Measurements from ENCODE around the gene SRI.
"Not testable (repeated sequence)": the region's sequence is repeated elsewhere in the genome, so short reads cannot be mapped to it uniquely, and the experiment has no call there.

SRI gene, protein sequence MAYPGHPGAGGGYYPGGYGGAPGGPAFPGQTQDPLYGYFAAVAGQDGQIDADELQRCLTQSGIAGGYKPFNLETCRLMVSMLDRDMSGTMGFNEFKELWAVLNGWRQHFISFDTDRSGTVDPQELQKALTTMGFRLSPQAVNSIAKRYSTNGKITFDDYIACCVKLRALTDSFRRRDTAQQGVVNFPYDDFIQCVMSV

DNA sequence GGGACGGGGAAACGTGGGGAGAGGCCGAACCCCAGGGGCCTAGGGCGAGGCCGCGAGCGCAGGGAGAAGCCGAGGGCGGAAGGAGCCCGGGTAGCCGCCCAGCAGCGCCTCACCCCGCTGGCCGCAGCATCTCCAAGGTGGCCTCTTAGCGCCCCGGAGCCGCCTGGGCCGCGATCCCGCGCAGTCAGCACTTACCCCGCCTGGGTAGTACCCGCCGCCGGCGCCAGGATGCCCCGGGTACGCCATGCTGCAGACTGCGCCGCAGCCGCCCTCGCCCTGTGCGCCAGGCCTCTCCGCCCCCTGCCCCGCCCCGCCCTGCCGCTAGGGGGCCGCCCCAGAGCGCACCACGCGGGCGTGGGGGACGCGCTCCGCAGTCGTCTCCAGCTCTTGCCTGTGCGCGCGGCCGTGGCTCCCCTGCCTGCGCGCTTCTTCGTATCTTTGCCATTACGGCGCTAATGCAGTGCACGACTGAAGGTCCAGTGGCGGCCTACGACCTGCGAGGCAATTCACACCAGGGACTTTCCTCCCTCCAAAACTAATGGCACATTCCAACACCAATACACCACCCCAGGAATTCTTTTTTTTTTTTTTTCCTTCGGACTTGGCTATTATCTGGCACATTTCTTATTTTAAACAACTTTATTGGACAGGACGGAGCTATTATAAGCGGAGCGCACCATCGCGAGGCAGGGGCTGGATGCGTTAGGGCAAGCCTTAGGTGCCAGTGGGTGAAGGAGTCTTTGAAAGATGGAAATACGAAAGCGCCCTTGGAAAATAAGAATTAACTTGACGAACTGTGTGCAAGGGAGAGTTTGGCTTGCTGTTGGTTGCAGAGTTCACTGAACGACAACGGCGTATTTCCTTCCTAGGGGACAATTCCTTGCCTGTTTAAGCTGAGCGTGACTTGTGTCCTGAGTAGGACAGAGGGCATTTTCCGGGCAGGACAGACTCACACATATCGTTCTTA lies at the start of gene SRI:
TSS of gene SRI (minus strand) at position 258 of the 967 bp plus-strand sequence. CDS start at position 246, 12 bp downstream.
- DNase-seq = peak; percentile 77 to 91 (median 86)

DNA sequence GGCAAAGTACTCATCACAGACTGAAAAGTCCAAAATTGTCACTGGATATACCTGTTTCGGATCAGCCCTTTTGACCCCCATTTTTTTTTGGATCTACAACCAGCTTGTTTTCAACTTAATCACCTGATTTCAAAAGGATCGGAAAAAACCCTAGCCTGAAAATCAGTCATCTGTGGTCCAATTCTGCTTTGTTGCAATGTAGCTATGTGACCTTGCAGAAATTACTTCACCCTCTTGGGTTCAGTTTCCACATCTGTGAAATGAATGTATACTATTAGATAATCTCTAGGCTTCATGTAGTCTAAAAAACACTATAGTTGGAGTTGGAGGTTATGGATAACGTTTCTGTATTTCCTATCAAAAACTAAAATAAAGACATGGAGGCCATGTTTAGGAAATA lies 49.7 kb upstream of the SRI start:
- DNase-seq = no peak

DNA sequence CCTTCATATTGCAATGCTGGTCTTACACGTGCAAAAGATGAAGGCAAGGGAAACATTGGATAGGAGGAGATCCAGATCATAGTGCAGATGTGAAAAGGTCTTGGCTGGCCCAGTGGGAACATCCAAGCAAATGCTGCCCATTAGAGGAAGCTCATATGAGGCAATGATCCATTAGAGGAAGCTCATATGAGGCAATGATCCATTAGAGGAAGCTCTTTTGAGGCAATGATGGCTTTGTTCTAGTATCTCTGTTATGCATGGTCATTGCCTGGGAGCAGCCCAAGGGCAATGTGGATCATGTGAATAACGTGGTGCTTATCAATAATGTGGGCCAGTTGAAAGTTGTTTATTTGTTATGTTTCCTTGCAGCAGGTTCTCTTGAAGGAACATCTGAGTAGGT lies 49.0 kb upstream of the SRI start:
- no peak for DNase-seq

DNA sequence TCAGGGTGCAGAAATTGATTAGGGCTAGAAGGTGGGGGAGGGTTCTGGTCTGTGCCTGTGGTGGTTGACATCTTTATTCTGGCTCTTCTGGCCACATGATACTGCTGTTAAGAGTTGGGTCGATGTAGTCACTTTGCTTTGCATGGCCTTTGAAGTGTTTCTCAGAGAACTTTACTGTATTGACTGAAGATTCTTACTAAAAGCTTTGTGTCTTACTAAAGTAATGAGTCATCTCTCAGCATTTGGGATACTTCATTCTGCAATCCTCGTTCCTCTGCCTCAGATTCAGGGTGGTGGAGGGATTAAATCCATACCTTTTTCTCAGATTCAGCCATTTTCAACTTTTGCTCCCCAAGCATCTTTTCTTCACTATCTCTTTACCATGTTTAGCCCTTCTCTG lies 48.2 kb upstream of the SRI start:
- DNase-seq = no peak

DNA sequence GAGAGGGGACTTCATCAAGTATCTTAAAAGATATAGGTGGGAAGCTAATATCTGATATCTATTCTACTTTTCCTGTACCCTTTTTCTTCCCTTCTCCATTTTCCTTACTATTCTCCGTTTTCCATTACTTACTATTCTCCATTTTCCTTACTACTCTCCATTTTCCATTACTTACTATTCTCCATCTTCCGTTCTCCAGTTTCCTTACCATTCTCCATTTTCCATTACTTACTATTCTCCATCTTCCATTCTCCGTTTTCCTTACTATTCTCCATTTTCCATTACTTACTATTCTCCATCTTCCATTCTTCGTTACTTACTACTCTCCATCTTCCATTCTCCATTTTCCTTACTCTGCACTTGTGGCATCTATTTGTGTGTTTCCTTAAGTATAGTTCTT lies 47.6 kb upstream of the SRI start:
- no peak for DNase-seq

DNA sequence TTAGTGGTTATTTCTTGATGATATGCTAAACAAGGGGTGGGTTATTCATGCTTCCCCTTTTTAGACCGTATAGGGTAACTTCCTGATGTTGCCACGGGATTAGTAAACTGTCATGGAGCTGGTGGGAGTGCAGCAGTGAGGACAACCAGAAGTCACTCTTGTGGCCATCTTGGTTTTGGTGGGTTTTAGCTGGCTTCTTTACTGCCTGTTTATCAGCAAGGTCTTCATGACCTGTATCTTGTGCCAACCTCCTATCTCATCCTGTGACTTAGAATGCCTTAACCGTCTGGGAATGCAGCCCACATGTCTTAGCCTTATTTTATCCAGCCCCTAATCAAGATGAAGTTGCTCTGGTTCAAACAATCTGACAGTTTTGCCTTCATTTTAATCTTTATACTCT lies 45.1 kb upstream of the SRI start:
- not testable (repeated sequence) for DNase-seq

DNA sequence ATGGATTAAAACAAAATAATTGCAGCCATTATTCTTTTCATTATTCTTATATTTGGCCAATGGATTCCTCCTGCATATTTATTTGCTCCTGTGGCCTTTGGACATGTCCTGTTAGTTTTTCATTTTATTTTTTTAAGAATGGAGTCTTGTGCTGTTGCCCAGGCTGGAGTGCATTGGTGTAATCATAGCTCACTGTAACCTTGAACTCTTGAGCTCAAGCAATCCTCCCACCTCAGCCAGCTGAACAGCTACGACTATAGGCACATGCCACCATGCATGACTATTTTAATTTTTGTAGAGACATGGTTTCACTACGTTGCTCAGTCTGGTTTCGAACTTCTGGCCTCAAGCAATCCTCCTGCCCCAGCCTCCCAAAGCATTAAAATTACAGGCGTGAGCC lies 42.7 kb upstream of the SRI start:
- no peak for DNase-seq

DNA sequence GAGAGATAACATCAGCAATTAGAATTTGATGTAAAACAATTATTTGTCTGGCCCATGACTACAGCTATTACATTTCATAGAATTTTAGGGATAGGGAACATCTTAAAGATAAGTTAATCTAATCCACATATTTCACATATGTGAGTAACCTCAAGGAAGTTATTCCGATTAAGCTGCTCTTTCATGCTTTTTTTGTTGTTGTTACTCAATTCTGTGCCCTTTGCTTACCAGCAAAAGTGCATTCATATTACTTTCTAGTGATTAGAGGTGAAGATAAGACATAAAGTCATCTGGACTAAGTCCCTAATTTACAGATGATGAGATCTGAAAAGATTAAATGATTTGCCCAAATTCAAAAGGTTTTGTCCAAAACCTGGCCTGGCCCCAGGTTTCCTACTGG lies 40.9 kb upstream of the SRI start:
- no peak for DNase-seq

DNA sequence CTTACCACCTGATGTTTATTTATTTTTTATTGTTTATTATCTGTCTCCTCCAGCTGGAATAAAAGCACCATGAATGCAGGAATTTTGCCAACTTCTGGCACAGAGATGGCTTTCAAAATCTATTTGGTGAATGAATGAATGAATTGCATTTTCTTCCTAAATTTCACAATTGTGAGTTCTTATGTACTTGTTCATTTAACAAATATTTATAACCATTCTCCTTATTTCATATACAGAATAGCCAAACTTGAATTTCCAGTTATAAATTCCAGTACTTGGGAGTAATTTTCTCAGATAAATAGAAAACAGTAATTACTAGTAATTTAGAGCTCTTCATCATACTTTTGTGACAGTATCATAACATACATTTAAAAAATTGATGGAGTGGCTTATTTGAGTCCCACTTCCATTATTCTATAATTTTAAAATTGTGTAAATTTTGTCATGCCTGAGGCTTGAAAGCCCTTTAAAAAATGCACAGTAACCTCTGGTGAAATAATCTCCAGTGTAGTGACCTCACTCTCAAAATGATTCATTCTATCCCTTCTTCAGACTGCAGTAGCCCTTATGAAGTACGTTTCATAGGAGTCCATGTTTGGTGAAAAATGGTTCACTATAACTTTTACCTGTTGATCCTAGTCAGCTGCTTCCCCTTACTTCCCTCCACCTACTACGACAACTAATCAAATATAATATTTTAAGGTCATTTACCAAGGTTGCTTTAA lies 40.0 kb upstream of the SRI start:
- DNase-seq = no peak

DNA sequence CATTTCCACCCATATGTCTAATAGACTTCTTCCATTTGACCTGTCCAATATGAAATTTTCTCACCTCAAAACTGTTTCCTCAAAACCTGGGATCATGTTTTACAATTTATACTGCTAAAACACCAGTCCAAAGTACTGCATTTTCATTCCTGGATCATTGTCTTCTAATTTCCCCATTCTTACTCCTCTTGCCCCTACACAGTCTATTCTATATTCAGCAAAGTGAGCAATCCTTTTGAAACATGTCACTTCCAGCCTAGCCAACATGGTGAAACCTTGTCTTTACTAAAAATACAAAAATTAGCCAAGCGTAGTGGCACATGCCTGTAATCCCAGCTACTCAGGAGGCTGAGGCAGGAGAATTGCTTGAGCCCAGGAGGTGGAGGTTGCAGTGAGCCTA lies 38.5 kb upstream of the SRI start:
- DNase-seq = not testable (repeated sequence)

DNA sequence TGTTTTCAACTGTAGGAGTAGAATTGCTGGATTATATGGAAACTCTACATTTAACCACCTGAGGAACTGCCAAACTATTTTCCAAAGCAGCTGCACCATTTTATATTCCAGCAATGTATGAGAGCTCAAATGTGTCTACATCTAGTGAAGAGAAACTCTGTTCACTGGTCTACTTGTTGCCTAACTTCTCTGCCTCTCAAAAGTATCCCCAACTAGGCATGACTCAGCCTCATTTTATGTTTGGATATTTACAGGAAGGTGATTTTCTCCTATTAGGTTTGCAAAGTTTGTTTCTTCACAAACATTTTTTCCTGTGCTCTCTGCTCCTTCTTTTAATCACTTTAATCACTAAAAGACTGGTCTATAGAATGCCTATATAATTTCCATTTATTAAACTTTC lies 37.1 kb upstream of the SRI start:
- no peak for DNase-seq

DNA sequence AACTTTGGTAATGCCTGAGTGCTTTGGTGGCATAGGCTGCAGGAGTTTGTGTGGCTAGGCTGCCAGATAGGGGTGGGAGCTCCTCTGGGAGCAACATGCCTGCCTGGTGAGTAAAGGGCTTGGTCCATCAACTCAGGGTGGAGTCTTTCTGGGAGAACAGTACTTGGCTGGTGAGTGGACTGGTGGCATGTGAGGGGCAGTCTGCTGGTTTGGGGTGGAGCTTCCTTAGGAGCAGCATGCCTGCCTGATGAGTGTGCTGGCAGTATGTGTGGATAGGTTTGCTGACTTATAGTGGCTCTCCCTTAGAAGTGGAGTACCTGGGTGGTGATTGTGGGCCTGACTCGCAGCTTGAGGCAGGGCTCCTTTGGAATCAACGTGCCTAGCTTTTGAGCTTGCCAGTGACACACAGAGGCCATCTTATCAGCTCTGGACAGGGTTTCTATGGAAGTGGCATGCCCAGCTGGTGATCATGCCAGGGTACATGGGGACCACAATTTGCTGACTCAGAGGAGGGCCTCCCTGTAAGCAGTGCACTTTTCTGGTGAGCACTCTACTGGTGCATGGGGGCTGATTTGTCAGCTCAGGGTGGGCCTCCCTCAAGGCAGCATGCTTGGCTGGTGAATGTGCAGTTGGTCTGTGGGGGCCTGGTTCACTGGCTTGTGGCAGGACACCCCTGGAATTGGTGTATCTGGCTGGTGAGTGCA lies 35.0 kb upstream of the SRI start:
- no peak for DNase-seq

DNA sequence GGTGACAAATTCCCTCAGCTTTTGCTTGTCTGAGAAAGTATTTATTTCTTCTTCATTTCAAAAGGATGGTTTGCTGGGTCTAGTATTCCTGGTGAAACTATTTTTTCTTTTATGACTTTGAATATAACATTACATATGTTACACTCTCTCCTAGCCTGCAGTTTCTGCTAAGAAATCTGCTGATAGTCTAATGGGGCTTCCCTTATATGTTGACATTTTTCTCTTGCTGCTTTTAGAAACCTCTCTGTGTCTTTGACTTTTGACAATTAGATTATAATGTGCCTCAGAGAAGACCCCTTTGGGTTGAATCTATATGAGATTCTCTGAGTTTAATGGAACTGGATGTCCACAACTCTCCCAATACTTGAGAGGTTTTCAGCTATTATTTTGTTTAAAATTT lies 33.8 kb upstream of the SRI start:
- DNase-seq = no peak

DNA sequence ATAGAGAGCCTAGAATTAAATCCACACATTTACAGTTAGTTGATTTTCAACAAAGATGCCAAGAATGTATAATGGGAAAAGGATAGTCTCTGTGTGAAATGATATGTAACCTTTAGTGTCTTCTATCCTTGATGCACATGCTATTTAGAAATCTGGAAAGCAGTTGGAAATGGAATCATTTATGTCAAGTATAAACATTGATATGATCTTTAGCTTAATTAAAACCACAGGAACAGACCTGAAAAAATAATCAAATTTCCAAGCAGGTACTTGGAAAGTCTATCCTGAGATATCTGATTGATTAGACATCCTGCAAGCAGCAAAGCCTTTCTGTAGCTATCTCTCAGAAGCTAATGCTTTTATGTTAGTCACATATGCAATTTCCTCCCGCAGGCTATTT lies 24.4 kb upstream of the SRI start:
- DNase-seq = no peak

DNA sequence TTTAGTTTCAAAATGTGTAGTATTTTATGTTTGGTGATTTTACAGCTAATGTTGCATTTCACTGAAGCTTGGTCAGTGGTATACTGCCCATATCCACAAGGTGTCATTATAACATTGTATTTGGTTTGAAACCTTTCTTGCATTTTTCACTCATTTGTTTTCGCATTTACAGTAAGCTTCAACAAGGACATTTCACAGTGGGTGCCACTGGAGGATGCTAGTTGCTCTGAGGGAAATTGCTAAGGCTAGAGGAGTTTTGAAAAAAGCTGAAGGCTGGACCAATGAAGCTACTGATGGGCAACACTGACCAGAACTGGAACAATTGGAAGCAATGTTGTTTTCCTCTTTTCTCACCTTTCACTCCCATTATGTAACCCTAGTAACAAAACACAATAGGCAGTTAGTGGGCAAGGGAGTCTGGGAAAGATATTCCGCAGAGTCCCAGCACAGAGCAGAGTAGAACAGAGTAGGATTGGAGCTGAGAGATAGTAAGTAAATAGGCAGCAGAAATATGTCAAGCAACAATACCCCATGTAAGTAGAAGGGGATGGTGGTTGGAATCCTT lies 23.6 kb upstream of the SRI start:
- DNase-seq = no peak

DNA sequence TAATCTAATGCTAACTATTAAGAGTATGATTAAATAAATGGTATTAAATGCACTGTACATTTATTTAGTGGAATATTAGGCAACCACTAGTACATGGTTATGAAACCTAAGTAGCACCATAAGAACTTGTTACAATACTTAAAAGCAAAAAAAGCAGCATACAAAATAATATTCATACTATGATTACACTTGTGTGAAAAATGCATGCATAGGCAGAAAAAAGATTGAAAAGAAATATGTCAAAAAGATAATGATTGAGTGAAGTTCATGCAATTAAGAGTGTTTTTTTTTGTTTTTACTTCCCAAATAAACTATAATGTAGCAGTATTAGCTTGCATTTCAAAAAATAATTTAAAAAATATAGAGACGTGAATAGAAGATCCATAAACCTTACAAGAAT lies 20.0 kb upstream of the SRI start:
- DNase-seq = no peak

DNA sequence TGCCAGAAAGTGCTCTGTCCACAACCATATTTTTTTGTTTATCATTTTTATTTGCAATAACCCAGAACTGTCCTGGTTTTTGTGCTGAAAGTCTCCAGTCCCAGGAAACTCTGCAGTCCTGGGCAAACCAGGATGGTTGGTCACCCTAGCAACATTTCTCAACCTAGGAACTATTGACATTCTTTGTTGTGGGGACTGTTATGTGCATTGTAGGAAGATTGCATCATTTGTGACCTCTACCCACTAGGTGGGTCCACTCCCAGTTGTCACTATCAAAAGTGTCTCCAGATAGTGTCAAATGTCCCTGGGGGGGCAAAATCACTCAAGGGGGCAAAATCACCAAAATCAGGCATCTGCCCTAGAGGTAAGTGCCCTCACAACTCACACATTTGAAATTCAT lies 14.0 kb upstream of the SRI start:
- no peak for DNase-seq

DNA sequence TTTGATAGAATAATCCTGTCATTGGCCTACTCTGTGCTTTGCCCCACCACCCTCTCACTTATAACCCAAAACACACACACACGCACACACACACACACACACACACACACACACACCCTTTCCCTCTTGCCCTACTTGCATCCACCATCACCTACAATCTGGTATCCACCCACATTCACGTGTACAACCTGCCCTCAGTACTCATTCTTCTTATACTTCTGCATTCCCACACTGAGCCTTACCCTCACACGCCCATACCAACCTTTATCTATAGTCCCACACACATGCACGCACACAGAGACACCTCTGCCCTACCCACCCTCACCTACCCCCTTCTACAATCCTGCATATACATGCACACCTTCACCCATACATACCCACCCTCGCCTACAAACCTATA lies 10.8 kb upstream of the SRI start:
- DNase-seq = no peak

DNA sequence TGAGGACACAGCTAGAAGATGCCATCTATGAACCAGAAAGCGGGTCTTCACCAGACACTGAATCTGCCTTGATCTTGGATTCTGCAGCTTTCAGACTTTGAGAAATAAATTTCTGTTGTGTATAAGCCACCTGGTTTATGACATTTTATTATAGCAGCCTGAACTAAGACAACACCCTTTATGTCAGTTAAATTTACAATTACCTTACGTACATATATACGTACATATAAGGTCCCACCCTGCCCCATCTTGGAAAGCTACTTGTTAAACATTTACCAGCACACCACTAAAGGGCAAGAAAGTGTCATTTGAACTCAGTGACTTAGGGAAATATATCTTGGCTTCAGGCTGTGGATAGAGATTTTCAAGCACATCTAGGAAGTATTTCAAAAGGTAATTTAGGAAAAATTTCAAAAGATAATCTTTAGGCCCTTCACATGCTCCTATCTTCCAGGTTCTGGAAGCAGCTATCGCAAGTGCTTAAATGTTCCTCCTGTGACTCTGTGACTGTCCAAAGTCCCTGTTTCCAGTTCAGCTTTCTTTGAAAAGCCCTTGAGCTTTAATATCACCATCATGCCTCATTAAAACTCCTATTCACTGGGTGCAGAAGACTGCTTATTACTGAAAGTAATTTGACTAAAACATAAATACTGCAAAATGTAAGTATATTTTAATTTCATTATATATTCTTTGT lies 9.6 kb upstream of the SRI start:
- DNase-seq = no peak

DNA sequence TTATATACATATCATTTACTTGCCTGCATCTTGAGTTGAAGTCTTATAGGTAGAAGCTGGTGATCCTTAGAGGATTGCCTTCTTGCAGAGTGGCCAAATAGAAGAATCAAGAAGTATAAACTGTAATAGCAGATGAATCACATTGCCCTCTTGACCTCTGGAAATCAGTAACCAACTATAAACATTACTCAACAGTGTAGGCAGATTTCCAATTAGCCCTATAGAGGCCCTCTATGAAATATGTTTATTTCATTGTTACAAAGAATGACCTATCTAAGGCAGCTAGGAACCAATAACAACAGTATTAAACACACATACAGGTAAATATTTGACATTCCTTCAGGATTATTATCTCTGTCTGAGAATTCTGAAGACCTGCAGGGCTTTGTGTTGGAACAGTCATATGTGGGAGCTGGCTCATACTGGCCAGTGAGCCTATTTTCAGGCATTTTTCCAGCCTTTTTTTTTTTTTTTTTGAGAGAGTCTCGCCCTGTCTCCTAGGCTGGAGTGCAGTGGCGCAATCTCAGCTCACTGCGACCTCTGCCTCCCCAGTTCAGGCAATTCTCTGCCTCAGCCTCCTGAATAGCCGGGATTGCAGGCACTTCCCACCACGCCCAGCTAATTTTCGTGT lies 7.2 kb upstream of the SRI start:
- DNase-seq = no peak

DNA sequence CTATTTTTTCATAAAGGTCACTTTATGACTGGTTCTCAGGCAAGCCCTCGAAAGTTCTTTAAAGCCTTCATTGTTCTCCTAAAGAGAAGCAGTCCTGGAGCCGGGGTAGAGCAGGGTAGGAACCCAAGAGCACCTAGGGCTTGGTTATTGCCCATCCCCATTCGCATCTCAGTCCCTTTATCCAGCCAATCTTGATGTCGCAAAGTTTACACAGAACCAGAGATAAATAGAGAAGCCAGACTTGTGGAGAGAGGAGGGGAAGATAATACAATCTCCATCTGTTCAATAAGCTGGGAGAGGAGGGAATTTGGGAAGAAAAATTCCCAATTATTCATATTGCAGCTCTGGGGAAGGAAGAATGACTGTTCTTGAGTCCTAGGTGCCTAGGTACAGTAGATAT lies 6.4 kb upstream of the SRI start:
- no peak for DNase-seq
